ENCODE results near the gene DDB1. TPM values are rescaled to one million over a fixed set of nuclear protein-coding genes. Genes with fewer than 3 reads are reported as not detected.

The DDB1 gene
- total RNA-seq, 1 experiment from 2014 or later: 297 TPM

DNA sequence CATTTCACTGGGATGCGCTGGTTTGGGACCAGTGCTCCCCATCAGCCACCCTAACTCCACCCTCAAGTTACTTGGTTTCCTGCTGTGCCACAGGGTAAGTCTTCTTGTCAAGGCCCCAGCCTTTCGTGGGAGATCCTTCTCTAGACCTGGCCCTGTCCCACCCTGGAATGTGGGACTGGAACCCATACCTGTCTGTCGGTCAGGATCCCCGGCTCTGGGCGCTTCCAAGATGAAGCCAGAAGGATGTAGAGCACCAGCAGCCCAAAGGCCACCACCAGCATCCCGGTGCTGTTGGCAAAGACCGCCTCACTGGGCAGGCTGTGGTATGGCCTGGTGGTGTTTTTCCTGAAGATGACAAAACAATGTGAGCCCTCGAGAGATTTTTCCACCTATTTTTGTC, 17.9 kb upstream of the DDB1 start:
- WGBS (ENCODE audit: extremely low coverage, insufficient read length, low lambda C conversion rate): no CpG with 5 or more reads among the region's 8 CpGs

More for the DNA sequence above, 17.9 kb upstream of the DDB1 start:
- H2BK15ac ChIP-seq (ENCODE audit: low read depth, low read length): no peak overlapping the region
- H4K20me1 ChIP-seq (ENCODE audit: control insufficient read depth, insufficient read depth, insufficient read length): no peaks in the 10 kb centered on the region
- H2AFZ ChIP-seq (ENCODE audit: low read length): no peak overlapping the region
- no peak overlapping the region for H2BK20ac ChIP-seq (ENCODE audit: low read depth, low read length, poor library complexity, severe bottlenecking)
- no peak overlapping the region for H3K27ac ChIP-seq (ENCODE audit: insufficient read length, low read depth, low read length)
- H3K23me2 ChIP-seq (ENCODE audit: insufficient read length, low read depth, low read length, poor library complexity, severe bottlenecking): no peaks in the 10 kb centered on the region
- H2BK120ac ChIP-seq (ENCODE audit: low read depth, low read length, poor library complexity, severe bottlenecking): no peak overlapping the region
- no peaks in the 10 kb centered on the region for H3K9me3 Mint-ChIP-seq
- no peak overlapping the region for H3K4me3 Mint-ChIP-seq
- H2BK5ac ChIP-seq (ENCODE audit: insufficient read length, low read length): no peak overlapping the region
- H2AK5ac ChIP-seq (ENCODE audit: insufficient read length, low read length): no peak overlapping the region
- DNase-seq: no peak
- H3K4ac ChIP-seq (ENCODE audit: low read depth, low read length): no peak overlapping the region
- no peaks in the 10 kb centered on the region for H3K9me3 ChIP-seq (ENCODE audit: control insufficient read depth, low read depth, low read length)
- H3K4me1 Mint-ChIP-seq: no peaks in the 10 kb centered on the region
- no peak overlapping the region for H3T11ph ChIP-seq (ENCODE audit: low read length)
- H4K91ac ChIP-seq (ENCODE audit: insufficient read length, low read depth, low read length): no peak overlapping the region
- H3K18ac ChIP-seq (ENCODE audit: insufficient read length, low read depth, low read length): no peak overlapping the region
- no peak overlapping the region; a peak in 1 of 7 replicates for H3K27ac Mint-ChIP-seq
- no peak overlapping the region for H3K23ac ChIP-seq (ENCODE audit: insufficient read length, low read depth, low read length)
- H4K8ac ChIP-seq (replicated peaks; ENCODE audit: insufficient read length, low read depth, low read length): no peak overlapping the region
- no peak overlapping the region for H3K14ac ChIP-seq (ENCODE audit: insufficient read depth, low read length)
- no peaks in the 10 kb centered on the region for H3K4me1 ChIP-seq (ENCODE audit: insufficient read depth, low read length)
- TF ChIP-seq, protein P1, sequence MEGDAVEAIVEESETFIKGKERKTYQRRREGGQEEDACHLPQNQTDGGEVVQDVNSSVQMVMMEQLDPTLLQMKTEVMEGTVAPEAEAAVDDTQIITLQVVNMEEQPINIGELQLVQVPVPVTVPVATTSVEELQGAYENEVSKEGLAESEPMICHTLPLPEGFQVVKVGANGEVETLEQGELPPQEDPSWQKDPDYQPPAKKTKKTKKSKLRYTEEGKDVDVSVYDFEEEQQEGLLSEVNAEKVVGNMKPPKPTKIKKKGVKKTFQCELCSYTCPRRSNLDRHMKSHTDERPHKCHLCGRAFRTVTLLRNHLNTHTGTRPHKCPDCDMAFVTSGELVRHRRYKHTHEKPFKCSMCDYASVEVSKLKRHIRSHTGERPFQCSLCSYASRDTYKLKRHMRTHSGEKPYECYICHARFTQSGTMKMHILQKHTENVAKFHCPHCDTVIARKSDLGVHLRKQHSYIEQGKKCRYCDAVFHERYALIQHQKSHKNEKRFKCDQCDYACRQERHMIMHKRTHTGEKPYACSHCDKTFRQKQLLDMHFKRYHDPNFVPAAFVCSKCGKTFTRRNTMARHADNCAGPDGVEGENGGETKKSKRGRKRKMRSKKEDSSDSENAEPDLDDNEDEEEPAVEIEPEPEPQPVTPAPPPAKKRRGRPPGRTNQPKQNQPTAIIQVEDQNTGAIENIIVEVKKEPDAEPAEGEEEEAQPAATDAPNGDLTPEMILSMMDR (conservative IDR thresholded peaks at IDR 0.05): no peak
- no peaks in the 10 kb centered on the region for H3K79me2 ChIP-seq (ENCODE audit: insufficient read depth, low read length)
- peaks cover 7 to 48% (median 31%) of the 10 kb centered on the region in 3 experiments for H3K36me3 Mint-ChIP-seq (ENCODE audit: insufficient read depth in 1 of 3, low read depth in 3 of 3)
- no peaks in the 10 kb centered on the region for H3K79me1 ChIP-seq (ENCODE audit: insufficient read depth, low read depth, low read length, poor library complexity, severe bottlenecking)
- no peak overlapping the region for H4K5ac ChIP-seq (ENCODE audit: insufficient read length, low read depth, low read length)
- H3K4me2 ChIP-seq (ENCODE audit: insufficient read depth, insufficient read length, low read length): no peak overlapping the region
- no peak overlapping the region for H2BK12ac ChIP-seq (ENCODE audit: insufficient read length, low read depth, low read length)
- no peak overlapping the region for H3K56ac ChIP-seq (ENCODE audit: insufficient read length, low read depth, low read length)
- H3K9ac ChIP-seq (ENCODE audit: extremely low read depth, insufficient read length, low read length): no peak overlapping the region
- H3K27me3 Mint-ChIP-seq (ENCODE audit: low read depth): no peaks in the 10 kb centered on the region
- no peaks in the 10 kb centered on the region for H3K27me3 ChIP-seq (ENCODE audit: insufficient read depth, low read length)
